Measurements from ENCODE around the gene SMAD7.

The SMAD7 gene

GRCh38 chr18:48935433-48935774 lies 15.4 kb downstream of the SMAD7 start:
- H3K27ac ChIP-seq, result peak overlapping the region; percentile 16; the same call in 1 of the 2 replicates
- TF ChIP-seq CTCF (conservative IDR thresholded peaks at IDR 0.05), result no peak

- no peak for TF ChIP-seq CTCF (conservative IDR thresholded peaks at IDR 0.05)
- peak overlapping the region; percentile 16; the same call in 1 of the 2 replicates for H3K27ac ChIP-seq
These were observed 15.9 kb downstream of the SMAD7 start for GRCh38 chr18:48934723-48935432.

GRCh38 chr18:48934415-48934722 lies 16.4 kb downstream of the SMAD7 start:
- no peak overlapping the region; the same call in 1 of the 2 replicates for H3K27ac ChIP-seq
- TF ChIP-seq CTCF (conservative IDR thresholded peaks at IDR 0.05), result no peak

- H3K27ac ChIP-seq, result peak overlapping the region; percentile 77; the same call in 1 of the 2 replicates
- TF ChIP-seq CTCF (conservative IDR thresholded peaks at IDR 0.05), result no peak
These were observed 17.0 kb downstream of the SMAD7 start for GRCh38 chr18:48933578-48934414.

- TF ChIP-seq CTCF (conservative IDR thresholded peaks at IDR 0.05), result no peak
- H3K27ac ChIP-seq, result peak overlapping the region; percentile 77
These were observed 17.8 kb downstream of the SMAD7 start for GRCh38 chr18:48932822-48933510.

- peak overlapping the region; percentile 77 for H3K27ac ChIP-seq
- TF ChIP-seq CTCF (conservative IDR thresholded peaks at IDR 0.05), result no peak
These were observed 18.3 kb downstream of the SMAD7 start for GRCh38 chr18:48932462-48932818.

Data from VCaP (cell line).